ENCODE measurements around the gene ZC3H4. TPM values are rescaled to one million over a fixed set of nuclear protein-coding genes. Genes with fewer than 3 reads are reported as not detected.
A peak's percentile ranks its signal among the peaks of the same experiment; 100 is the strongest.

The ZC3H4 gene
- total and polyA plus RNA-seq, 9 of the 15 experiments (the other 6 are each of a cell fraction or from before 2014, with no cell fraction given): 2.2 to 75.6 (median 18.3) TPM

- no peak for TF ChIP-seq RBM15 (IDR thresholded peaks at IDR 0.05; ENCODE audit: insufficient read depth, low read length)
- no peak for TF ChIP-seq CREM (IDR thresholded peaks at IDR 0.05; ENCODE audit: low read depth)
- TF ChIP-seq FOXP1 (CRISPR knock-in tag; IDR thresholded peaks at IDR 0.05): no peak
- no peak for TF ChIP-seq ZNF197 (CRISPR knock-in tag; IDR thresholded peaks at IDR 0.05; ENCODE audit: low read depth)
- no peak for TF ChIP-seq ZNF785 (CRISPR knock-in tag; IDR thresholded peaks at IDR 0.05)
- no peak for TF ChIP-seq ZNF347 (CRISPR knock-in tag; IDR thresholded peaks at IDR 0.05; ENCODE audit: low read depth)
- peak; percentile 41; the same call in 1 of the 2 replicates for TF ChIP-seq ZNF239 (CRISPR knock-in tag; IDR thresholded peaks at IDR 0.05)
- TF ChIP-seq MTA3 (IDR thresholded peaks at IDR 0.05; ENCODE audit: borderline replicate concordance): no peak
- no peak for TF ChIP-seq MTF1 (CRISPR knock-in tag; IDR thresholded peaks at IDR 0.05; ENCODE audit: borderline replicate concordance)
- TF ChIP-seq AFF4 (CRISPR knock-in tag; IDR thresholded peaks at IDR 0.05): no peak
- TF ChIP-seq ZNF668 (CRISPR knock-in tag; IDR thresholded peaks at IDR 0.05): no peak
- TF ChIP-seq GATA2 (CRISPR knock-in tag; IDR thresholded peaks at IDR 0.05): no peak
- TF ChIP-seq, protein P1, sequence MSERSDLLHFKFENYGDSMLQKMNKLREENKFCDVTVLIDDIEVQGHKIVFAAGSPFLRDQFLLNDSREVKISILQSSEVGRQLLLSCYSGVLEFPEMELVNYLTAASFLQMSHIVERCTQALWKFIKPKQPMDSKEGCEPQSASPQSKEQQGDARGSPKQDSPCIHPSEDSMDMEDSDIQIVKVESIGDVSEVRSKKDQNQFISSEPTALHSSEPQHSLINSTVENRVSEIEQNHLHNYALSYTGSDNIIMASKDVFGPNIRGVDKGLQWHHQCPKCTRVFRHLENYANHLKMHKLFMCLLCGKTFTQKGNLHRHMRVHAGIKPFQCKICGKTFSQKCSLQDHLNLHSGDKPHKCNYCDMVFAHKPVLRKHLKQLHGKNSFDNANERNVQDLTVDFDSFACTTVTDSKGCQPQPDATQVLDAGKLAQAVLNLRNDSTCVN (CRISPR knock-in tag; IDR thresholded peaks at IDR 0.05): no peak
- TF ChIP-seq ZBTB1 (CRISPR knock-in tag; IDR thresholded peaks at IDR 0.05; ENCODE audit: borderline replicate concordance, low read depth): no peak
- TF ChIP-seq TAF1 (IDR thresholded peaks at IDR 0.05; ENCODE audit: control insufficient read depth, extremely low read depth, insufficient read depth, low read length, severe bottlenecking): no peak
- TF ChIP-seq, protein P2, sequence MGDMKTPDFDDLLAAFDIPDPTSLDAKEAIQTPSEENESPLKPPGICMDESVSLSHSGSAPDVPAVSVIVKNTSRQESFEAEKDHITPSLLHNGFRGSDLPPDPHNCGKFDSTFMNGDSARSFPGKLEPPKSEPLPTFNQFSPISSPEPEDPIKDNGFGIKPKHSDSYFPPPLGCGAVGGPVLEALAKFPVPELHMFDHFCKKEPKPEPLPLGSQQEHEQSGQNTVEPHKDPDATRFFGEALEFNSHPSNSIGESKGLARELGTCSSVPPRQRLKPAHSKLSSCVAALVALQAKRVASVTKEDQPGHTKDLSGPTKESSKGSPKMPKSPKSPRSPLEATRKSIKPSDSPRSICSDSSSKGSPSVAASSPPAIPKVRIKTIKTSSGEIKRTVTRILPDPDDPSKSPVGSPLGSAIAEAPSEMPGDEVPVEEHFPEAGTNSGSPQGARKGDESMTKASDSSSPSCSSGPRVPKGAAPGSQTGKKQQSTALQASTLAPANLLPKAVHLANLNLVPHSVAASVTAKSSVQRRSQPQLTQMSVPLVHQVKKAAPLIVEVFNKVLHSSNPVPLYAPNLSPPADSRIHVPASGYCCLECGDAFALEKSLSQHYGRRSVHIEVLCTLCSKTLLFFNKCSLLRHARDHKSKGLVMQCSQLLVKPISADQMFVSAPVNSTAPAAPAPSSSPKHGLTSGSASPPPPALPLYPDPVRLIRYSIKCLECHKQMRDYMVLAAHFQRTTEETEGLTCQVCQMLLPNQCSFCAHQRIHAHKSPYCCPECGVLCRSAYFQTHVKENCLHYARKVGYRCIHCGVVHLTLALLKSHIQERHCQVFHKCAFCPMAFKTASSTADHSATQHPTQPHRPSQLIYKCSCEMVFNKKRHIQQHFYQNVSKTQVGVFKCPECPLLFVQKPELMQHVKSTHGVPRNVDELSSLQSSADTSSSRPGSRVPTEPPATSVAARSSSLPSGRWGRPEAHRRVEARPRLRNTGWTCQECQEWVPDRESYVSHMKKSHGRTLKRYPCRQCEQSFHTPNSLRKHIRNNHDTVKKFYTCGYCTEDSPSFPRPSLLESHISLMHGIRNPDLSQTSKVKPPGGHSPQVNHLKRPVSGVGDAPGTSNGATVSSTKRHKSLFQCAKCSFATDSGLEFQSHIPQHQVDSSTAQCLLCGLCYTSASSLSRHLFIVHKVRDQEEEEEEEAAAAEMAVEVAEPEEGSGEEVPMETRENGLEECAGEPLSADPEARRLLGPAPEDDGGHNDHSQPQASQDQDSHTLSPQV (IDR thresholded peaks at IDR 0.05): peak; percentile 48
- TF ChIP-seq ZNF584 (CRISPR knock-in tag; IDR thresholded peaks at IDR 0.05; ENCODE audit: low read depth): peak; percentile 61; the same call in 1 of the 2 replicates
- no peak for TF ChIP-seq HSF4 (CRISPR knock-in tag; IDR thresholded peaks at IDR 0.05; ENCODE audit: borderline replicate concordance)
- TF ChIP-seq TGIF2 (CRISPR knock-in tag; IDR thresholded peaks at IDR 0.05): no peak
- no peak for TF ChIP-seq HNRNPK (IDR thresholded peaks at IDR 0.05; ENCODE audit: low read depth, low read length, poor library complexity, severe bottlenecking)
- TF ChIP-seq MAFK (IDR thresholded peaks at IDR 0.05; ENCODE audit: low read length): 0 out of 2 replicates have a peak, but pooled peaks have one; percentile 2
Measured at GRCh38 chr19:47106821-47107201, 6.8 kb downstream of the ZC3H4 start (continued).
